ENCODE data around the gene CCDC90B.

Gene CCDC90B

DNA sequence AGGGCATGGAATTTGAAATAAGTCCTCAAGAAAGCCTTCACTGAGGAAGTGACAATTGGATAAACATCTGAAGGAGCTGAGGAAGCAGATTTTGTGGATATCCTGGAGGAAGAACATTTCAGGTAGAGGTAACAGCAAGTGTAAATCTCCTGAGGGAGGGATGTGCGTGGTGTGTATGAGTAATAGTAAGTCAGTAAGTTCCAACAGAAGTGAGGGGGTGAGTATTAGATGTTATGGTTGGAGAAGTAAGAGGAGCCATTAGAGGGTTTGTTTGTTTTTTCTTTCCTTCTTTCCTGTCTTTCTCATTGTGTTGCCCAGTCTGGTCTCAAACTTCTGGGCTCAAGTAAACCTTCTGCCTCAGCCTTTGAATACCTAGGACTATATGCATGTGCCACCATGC is 63.7 kb downstream of the CCDC90B start:
- DNase-seq = no peak

DNA sequence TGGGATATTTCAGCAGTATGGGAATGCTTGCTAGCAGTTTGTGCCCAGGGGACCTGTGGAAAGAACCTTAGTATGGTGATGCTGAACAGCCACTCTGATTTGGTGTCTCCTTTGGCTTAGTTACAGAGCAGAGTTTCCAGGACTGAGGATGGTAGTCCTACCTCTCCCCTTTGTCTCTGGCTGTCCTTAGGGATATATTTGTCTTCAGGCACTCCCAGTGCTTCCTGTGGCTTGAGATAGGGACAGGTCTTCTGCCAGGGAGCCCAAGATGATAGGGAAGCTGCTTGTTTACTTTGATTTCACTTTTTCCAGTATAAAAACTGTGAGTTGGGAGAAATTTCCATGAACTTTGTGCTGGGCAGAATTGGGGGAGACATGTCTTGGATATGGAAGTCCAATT is 64.5 kb downstream of the CCDC90B start:
- DNase-seq = no peak

DNA sequence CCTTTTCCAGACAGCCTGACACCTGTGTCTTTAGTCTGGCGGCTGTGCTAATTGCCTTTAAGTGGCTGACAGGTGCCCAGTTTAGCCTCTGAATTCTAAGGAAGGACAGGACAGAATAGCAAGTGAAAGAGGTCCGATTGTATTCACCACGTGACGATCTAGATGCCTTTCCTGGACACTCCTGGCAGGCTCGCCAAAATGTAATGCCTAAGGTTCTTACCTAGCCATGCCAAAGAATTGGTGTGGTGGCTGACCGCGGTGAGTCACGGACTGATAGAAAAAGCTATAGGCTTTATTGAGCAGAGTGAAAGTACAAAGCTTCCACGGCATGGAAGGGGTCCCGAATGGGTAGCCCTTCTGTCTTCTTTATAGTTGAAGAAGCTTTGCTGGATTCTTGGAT is 65.9 kb downstream of the CCDC90B start:
- no peak for DNase-seq

DNA sequence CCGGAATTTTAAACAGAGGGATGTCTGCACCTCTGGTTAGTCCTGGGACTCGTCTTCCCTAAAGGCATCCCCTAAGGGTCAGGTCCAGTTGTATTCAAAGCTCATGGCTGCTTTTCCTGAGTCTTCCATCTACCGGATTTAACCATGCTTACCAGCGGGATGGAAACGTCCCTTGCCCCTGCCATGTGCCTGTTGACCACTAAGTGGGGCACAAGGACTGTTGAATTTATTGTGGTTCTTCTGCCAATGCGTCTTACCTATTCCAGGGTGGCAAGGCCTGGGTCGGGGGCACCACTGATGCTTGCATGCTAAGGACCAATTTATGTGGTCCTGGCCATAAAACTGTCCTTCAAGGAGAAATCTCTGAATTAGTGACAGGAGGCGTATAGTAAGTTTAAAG is 67.1 kb downstream of the CCDC90B start:
- no peak for DNase-seq
